GM11168 (cell line): ENCODE data around the gene CSHL1.

Source experiments
- in situ Hi-C: fragments of 300-500 bp; cut with MboI; formaldehyde crosslinking; loops from one replicate; pipeline ENCODE4 v1.12.0; 2022; ENCODE audit warnings: low sequenced_read_pairs; ENCODE audit not compliant: unreplicated experiment

The CSHL1 gene

DNA sequence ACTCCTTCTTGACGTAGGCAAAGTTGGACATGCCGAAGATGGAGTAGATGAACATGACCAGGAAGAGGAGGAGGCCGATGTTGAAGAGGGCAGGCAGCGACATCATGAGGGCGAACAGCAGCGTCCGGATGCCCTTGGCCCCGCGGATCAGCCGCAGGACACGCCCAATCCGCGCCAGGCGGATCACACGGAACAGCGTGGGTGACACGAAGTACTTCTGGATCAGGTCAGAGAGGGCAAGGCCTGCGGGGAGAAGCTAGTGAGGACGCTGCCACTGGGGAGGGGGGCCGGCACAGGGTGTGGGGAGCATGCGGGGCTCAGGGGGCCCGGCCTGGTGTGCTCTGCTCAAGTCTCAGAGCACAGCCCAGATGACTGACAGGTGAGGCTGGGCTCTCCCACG, 30.7 kb upstream of the CSHL1 start:
- in situ Hi-C loops, result loop anchor here (25.0 kb wide), 1 partner anchor 196 kb away; the partner anchor contains the start of gene ERN1

DNA sequence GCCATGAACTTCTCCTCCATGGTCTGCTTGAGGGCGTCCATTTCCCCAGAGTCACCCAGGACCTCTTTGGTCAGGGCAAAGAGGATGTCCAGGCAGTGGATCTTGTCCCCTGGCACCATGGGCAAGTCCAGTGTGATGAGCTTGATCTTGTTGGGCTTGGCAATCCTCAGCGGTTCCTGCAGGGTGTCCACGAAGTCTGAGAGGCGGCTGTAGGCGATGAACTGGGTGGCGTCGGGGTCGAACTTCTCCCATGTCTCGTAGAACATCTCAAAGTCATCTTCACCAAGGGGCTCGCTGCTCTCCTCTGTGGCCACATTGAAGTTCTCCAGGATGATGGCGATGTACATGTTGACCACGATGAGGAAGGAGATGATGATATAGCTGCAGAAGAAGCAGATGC, 30.1 kb upstream of the CSHL1 start:
- in situ Hi-C loops, result loop anchor here (25.0 kb wide), 1 partner anchor 196 kb away; the partner anchor contains the start of gene ERN1

DNA sequence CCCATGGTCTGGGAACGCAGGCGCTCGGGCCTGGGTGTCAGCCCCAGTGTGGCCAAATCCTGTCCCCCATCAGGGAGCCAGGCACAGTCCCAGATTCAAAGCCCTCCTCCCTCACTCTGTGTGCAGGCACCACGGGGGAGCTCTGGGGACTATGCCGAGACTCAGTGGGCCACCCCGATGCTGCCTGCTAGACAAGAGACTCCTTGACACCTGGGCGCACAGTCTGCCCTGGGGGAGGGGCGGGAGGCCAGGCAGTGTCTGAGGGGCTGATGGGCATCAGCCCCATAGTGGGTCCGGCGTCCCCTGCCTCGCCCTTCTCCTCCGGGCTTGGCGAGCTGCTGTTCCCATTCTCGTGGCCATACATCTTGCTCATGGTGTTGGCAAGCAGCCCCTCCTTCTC, 29.5 kb upstream of the CSHL1 start:
- in situ Hi-C loops, result loop anchor here (25.0 kb wide), 1 partner anchor 197 kb away; the partner anchor contains the start of gene ERN1

DNA sequence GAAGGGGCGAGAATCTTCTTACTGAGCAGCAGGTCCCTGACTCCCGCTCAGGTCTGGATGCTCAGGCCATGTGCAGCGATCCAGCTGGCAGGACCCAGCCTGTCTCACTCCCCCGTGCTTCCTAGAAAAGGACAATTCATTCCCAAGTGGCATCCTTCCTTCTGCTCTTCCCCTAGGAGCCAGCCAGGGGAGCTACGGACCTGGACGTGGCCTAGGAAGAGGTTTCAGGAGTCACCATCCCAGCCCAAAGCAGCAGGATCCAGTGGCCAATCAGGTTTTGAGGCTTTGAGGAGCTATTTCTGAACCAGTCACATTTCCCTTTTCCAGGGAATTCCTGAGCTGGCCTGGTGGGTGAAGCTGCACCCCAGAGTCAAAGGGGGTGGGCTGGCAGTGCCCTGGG, 28.8 kb upstream of the CSHL1 start:
- in situ Hi-C loops, result loop anchor here (25.0 kb wide), 1 partner anchor 197 kb away; the partner anchor contains the start of gene ERN1

DNA sequence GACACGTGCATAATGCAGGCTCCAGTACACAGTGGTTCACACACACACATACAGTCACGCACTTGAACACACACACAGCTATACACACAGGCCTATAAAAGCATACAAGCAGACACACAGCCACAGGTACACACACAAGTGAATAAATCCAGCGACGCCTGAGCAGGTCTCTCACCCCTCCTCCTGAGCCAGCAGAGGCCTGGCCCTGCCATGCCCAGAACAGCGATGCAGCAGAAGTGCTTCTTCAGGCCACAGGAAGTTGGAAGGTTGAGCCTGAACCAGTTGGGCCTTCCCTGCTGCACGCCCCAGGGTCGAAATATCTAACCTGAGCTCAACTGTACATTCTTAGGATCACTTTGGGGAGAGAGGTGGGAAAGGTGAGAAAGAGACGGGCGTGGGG, 28.3 kb upstream of the CSHL1 start:
- in situ Hi-C loops, result loop anchor here (25.0 kb wide), 1 partner anchor 198 kb away; the partner anchor contains the start of gene ERN1

DNA sequence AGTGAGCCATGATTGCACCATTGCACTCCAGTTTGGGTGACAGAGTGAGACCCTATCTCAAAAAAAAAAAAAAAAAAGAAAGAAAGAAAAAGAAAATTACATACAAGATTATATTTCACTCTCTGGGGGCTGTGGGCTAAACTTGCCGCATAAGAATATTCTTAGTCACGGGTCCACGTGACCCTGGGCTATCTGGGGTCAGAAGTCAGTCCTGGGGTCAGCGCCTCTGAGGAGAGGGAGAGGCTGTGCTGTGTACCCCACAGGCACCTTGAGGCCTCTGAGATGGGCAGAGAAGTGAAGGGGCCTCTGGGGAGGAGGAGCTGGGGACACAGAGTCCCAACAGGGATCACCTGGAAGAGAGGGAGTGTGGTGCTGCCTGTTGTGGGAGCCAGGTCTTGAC, 26.9 kb upstream of the CSHL1 start:
- in situ Hi-C loops, result loop anchor here (25.0 kb wide), 1 partner anchor 199 kb away; the partner anchor contains the start of gene ERN1

DNA sequence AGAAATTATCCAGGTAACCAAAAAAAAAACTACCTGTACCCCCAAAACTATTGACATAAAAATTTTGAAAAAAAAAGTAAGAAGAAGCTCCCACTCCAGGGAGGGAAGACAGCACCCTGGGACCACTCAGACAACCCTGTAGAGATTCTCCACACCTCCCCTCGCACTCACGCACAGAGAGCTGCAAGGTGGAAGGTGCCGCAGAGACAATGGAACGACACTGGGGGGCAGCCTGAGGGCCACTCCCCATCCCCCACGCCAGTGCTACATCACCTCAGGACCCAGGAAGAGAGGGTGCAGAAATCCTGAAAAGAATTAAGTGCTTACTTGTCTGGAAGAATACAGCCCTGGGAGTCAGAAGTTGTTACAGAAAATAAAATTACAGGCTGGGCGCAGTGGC, 26.3 kb upstream of the CSHL1 start:
- in situ Hi-C loops, result loop anchor here (25.0 kb wide), 1 partner anchor 200 kb away; the partner anchor contains the start of gene ERN1

DNA sequence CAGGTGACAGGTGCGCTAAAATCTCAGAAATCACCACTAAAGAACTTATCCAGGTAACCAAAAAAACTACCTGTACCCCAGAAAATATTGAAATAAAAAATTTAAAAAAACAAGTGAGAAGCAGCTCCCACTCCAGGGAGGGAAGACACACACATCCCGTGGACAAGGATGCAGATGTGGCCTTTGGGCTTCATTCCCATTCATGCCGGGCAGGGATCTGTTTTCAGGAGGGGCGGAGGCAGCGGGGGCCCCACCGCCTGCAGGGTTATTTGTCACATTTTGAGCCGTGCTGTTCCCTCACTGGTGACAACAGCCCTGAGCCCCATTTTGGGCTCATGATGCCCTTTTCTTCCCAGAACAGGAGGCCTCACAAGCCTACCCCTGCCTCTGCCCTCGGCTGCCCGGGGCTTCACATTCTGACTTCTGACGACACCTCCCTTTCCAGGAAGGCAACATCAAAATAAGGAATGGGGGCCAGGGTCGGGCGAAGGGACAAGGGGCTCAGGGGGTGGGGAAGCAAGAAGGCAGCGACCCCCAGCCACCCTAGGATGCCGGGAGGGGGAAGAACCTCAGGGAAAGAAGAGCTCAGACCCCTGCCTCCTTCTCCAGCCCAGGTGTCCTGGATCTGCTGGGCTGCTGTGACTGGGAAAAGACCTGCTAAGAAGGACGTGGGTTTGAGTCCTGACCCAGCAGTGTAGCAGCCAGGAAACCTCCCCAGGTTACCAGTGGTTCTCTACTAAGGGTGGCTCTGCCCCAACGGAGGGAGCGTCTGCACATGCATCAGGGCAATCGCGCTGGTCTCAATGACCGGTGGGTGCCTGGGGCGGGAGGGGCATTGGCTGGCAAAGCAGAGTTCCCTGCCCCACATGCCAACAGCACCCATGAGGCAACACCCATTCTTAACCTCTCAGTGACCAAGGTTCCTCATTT, 23.4 kb upstream of the CSHL1 start:
- in situ Hi-C loops, result loop anchor here (25.0 kb wide), 1 partner anchor 203 kb away; the partner anchor contains the start of gene ERN1

DNA sequence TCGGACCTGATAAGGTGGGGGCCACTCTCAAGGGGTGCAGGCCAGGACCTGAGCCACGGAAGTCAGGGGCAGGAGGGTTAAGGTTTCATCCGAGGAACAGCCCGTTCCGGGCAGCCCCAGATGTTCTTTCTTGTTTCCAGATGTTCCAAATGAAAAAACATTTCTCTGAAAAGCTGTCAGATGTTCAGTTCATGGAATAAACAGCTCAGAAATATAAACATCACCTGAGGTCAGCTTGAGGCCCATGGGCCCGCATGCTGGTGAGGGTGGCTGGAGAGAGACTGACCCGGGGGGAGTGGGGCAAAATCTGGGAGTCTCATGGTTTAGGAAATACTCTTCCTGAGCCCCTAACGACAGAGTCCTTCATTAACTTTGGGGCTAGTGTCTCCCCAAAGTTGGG, 22.5 kb upstream of the CSHL1 start:
- in situ Hi-C loops, result loop anchor here (25.0 kb wide), 1 partner anchor 204 kb away; the partner anchor contains the start of gene ERN1

DNA sequence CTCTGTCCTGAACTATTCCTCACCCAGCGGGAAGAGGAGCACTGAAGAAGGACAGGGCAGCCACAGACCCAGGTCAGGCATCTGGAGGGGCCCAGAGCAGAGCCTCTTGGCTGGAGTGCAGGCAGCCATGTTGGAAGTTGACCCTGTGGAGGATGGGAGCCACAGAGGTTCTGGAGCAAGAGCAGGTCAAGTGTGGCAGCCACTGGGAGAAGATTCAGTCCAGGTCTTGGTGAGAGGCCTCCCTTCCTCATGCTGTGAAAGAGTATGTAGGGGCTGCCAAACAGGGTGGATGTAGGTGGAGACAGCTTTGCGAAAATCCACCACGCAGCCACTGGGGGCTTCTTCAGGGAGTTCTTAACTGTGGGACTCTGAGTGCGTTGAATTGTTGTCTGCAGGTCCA, 21.7 kb upstream of the CSHL1 start:
- in situ Hi-C loops, result loop anchor here (25.0 kb wide), 1 partner anchor 205 kb away; the partner anchor contains the start of gene ERN1

DNA sequence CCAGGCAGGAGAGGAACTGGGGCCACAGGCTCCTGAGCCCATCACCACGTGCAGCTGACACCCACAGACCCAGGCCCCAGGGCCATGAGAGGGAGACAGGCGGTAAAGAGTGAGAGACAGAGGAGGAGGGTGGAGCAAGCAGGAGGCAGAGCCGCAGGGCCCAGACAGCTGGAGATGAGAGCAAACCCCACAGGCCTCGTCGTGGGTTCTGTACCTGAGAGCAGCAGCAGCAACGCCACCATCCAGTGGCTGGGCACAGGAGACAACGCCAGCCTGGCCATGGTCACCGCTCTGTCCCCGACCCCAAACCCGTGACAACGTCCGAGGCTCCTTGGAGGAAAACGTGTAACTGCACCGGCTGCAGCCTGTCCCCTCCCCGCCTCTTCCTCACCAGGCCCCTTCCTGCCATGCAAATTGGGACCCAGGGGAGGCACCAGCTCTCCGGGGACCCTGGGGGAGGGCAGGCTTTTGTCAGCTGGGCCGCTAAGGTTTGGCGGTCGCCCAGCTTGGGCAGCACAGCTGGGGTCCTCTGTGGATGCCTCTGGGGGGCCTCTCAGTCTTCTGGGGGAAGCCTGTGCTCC, 21.0 kb upstream of the CSHL1 start, which contains the start of gene CD79B:
Gene CD79B, minus strand, starts transcription at position 351 of the 581 bp plus-strand sequence. Its CDS starts 70 bp downstream, at position 281.
- in situ Hi-C loops, result loop anchor here (25.0 kb wide), 1 partner anchor 205 kb away; the partner anchor contains the start of gene ERN1

DNA sequence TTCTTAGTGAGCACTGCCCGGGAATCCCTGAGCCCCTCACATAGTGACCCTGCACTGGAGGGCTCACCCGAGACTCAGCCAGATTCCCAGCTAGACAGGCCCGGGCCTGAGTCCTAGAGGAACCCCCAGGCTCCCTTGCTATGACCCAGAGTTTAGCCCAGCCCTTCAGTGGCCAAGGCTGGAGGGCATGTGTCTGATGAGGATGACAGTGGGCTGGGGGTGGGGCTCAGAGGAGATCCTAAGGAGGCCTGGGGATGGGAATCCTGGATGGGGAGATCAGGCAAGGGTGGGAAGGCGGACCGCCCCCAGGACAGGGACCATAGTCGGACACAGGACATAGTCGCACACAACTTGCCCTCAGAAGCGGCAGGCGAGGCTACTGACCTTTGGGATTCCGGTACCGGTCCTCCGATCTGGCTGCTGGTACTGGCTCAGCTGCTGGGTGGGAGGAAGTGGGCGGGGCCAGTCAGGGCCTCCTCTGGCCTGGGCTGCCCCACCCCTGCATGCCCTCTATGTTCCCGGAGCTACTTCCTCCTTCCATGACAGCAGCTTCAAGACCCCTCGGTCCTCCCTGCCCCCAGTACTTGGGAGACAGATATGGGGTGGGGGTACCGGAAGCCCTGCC, 20.0 kb upstream of the CSHL1 start:
- in situ Hi-C loops, result loop anchor here (25.0 kb wide), 1 partner anchor 206 kb away; the partner anchor contains the start of gene ERN1

DNA sequence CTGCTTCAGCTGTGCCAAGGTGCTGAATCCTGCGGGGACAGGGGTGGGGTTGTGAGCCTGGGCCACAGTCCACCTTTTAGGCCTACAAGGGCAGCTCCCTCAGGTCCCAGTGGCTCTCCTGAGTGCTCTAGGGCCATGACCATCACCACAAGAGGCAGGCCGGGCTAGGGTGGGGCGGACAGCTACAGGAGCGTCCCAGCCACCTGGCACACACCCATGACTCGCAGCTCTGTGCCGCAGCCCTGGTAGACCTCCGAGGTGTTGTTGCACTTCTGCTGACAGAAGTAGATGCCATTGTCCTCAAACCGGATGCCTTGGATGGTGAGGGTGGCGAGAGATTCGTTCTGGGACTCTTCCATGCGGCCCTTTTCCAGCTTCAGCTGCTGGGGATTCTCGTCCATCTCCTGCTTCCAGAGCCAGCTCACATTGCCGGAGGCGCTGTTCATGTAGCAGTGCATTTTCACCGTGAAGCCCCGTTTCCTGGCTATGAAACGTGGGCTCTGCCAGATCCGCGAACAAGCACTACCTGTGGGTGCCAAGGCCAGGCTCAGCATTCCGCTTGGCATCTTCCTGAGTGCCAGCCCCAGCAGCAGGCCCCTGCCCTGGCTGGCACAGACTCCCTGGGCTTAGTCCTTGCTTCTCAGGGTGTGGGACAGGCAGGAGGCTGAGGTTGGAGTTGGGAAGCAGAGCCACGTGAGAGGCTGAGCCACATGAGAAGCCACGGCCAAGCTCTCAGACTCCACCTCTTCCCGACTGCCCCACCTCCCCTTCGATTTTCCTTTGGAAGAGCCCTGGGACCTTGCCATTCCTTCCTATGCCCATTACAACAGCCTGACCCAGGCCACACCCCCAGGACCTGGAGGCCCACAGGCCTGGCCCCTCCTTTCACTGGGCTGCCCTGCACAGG, 19.1 kb upstream of the CSHL1 start:
- in situ Hi-C loops, result loop anchor here (25.0 kb wide), 1 partner anchor 207 kb away; the partner anchor contains the start of gene ERN1

DNA sequence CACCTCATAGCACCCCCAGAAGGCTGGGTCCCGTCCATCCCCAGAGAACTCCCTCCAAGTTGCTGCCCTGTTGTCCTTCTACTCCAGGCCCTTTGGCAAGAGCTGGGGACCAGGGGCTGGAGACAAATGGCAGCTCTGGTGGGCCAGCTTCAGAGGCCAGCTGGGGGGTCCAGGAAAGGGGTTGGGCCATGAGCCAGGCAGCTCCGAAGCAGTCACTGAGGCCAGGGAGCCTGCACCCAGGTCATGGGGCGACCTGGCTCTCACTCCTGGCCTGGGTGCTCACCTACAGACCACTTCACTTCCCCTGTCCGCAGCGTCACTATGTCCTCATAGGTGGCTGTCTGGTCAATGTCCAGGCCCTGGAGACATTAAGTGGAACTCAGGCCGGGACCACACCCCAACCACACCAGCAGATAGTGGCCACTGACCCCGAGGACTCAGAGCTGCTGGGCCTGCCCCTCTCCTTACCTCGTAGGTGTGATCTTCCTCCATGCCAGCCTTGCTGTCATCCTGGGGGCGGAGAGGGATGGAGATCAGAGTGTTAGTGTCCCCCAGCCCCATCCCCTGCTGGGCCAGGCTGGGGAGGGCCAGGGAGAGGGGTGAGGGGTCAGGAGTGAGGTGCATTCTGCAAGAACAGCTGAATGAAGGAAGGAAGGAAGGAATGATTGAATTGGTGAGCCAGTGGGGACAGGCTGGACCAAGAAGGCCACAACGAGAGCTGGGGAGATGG, 18.1 kb upstream of the CSHL1 start:
- in situ Hi-C loops, result loop anchor here (25.0 kb wide), 1 partner anchor 208 kb away; the partner anchor contains the start of gene ERN1

DNA sequence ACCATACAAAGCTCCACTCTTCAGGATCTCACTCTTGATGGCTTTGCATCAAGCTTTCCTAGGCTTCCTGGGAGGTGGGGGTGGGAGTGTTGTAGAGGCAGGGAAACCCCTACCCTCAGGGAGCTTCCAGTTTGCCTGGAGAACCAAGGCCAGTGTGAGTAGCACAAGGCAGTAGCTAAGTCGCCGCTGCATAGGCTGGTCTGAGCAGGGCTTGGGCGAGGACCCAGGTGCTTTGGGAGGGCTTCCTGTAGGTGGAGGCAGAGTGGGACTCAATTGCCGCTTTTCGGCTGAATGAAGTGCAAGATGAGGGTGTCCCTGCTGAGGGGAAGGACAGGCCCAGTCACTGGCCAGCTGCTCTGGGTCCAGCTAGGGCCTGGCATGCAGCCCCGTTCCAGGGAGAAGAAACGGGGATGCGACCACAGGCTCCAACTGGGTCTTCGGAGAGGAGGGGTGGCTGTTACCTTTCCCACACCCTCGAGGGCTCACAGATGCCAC, 17.2 kb upstream of the CSHL1 start:
- in situ Hi-C loops, result loop anchor here (25.0 kb wide), 1 partner anchor 209 kb away; the partner anchor contains the start of gene ERN1

DNA sequence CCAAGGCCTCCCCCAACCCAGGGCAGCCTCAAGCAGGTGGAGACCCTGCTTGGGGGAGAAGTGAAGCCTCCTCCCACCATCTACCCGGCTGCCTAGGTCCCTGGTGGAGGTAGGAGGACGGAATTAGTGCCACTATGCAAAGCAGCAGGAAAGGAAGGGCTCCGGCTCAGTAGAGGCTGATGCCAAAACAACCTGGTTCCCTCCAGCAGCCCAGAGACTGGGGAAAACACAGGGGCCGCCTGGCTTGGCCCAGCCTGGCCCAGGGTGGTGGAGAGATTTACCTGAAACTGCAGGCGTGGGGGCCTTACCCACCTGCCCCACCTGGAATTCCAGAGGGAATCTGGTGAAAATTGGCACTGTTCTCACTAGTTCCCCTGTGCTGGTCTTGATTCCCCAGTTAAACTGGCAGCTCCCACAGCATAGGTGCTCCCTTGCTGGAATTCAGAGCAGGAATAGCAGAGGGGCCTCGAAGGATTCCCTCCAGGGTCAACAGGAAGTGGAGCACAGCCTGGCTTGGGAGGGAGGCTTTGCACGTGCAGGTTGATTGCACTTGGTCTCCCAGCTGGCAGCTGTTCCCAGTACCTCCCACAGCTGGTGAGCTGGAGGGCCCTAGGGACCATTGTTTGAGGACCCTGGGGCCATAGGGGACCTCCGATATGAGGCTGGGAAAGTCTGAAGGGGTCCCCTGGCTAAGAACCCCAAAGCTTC, 16.6 kb upstream of the CSHL1 start:
- in situ Hi-C loops, result loop anchor here (25.0 kb wide), 1 partner anchor 210 kb away; the partner anchor contains the start of gene ERN1

DNA sequence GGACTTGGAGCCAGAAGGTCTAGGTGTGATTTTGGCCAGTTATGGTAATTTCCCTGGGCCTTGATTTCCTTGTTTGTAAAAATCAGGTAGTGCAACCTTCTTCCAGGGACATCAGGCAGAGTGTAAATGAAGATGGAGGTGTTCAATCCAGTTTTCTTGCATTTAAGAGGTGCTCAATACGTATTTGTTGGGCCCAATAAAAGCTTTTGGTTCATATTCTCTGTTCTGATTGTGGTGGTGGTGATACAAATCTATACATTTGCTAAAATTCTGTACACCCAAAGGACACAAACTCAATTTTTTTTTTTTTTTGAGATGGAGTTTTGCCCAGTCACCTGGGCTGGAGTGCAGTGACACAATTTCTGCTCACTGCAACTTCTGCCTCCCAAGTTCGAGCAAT, 15.1 kb upstream of the CSHL1 start:
- in situ Hi-C loops, result loop anchor here (25.0 kb wide), 1 partner anchor 211 kb away; the partner anchor contains the start of gene ERN1
